ENCODE results near the gene NR6A1.

NR6A1 gene

DNA sequence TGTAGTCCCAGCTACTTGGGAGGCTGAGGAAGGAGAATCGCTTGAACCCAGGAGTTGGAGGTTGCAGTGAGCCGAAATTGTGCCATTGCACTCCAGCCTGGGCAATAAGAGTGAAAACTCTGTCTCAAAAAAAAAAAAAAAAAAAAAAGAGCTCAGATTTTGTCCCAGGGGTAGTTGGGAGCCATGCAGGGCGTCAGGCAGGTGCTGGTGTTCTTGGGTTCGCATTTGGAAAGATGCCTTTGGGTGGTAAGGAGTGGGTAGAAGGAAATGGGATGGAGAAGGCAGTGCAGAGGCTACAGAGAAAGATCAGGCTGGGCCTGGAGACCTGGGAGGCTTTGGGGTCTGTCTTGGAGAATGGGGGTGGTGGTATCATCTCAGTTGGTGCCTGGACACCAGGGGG, 297.0 kb downstream of the NR6A1 start:
- intact Hi-C loops (cut with micrococcal nuclease) = no loop called here
- Mint-ChIP-seq H3K4me3 (no peak overlapping the region), H3K4me1 (ENCODE audit: low read depth) (no peaks in the 10 kb centered on the region), H3K27me3 (peaks cover 26% of the 10 kb centered on the region), H3K9me3 (no peaks in the 10 kb centered on the region), H3K36me3 (ENCODE audit: low read depth) (no peaks in the 10 kb centered on the region), H3K27ac (no peak overlapping the region)

DNA sequence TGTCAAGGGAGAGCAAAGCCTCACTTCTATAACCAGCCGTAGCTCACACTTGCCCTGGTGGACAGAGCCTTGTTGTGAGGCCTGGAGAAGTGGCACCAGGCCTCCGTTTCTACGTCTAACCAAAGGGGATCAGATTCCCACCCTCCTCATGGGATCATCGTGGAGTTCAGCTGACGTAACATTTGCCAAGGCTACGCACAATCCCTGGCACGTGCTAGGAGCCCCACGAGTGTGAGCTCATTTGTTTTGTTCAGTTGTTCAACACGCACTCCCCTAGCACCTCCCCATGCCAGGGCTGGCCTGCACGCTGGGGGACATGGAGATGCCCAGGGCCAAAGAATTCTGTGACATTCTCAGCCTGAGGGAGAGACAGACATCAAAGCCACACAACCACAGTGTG, 297.8 kb downstream of the NR6A1 start:
- Mint-ChIP-seq H3K4me1 (ENCODE audit: low read depth) (no peaks in the 10 kb centered on the region), H3K4me3 (no peak overlapping the region), H3K36me3 (ENCODE audit: low read depth) (no peaks in the 10 kb centered on the region), H3K27me3 (peaks cover 20% of the 10 kb centered on the region), H3K9me3 (no peaks in the 10 kb centered on the region), H3K27ac (no peak overlapping the region)
- intact Hi-C loops (cut with micrococcal nuclease) = no loop called here

DNA sequence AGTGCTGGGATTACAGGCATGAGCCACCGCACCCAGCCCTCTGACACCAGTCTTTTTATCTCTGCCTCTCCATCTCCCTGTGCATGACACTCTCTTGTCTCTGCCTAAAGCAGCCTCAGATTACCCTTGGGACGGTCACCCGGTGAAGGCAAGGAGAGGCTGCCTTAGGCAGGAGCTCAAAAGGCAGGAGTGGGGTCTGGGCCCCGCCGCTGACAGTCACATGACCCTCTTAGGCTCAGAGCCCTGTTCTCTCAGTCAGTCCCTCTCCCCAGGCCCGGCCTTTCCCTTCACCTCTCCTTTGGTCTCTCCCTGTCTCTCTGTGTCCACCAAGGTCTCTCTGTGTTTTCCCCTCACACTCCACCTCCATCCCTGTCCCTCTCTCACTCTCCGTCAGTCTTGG, 298.3 kb downstream of the NR6A1 start:
- H3K4me1 Mint-ChIP-seq (ENCODE audit: low read depth) = no peaks in the 10 kb centered on the region
- no peaks in the 10 kb centered on the region for H3K36me3 Mint-ChIP-seq (ENCODE audit: low read depth)
- H3K27ac Mint-ChIP-seq = no peak overlapping the region
- peaks cover 15% of the 10 kb centered on the region for H3K27me3 Mint-ChIP-seq
- no peak overlapping the region for H3K4me3 Mint-ChIP-seq
- intact Hi-C loops (cut with micrococcal nuclease) = no loop called here
- H3K9me3 Mint-ChIP-seq = no peaks in the 10 kb centered on the region

DNA sequence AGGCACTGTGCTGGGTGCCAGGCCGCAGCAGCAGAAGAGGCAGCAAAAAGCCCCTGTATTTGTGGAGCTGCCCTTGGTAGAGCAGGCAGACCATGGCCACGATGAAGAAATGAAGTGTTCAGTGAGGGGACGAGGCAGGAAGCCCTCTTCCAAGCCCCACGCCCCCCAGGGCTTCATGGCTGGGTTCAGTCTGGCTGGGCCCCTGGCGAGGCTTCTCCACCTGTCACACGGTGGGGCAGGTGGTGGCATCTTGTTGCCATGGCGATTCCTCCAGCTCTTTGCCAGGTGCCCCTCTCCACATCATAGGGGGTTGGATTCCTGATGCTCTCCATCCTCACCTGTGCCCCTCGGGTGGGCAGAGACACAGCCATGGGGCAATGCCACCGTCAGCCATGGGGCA, 299.4 kb downstream of the NR6A1 start:
- Mint-ChIP-seq H3K36me3 (ENCODE audit: low read depth) (no peaks in the 10 kb centered on the region), H3K27ac (no peak overlapping the region), H3K27me3 (peaks cover 8% of the 10 kb centered on the region), H3K4me3 (no peak overlapping the region), H3K9me3 (no peaks in the 10 kb centered on the region), H3K4me1 (ENCODE audit: low read depth) (no peaks in the 10 kb centered on the region)
- intact Hi-C loops (cut with micrococcal nuclease) = no loop called here

DNA sequence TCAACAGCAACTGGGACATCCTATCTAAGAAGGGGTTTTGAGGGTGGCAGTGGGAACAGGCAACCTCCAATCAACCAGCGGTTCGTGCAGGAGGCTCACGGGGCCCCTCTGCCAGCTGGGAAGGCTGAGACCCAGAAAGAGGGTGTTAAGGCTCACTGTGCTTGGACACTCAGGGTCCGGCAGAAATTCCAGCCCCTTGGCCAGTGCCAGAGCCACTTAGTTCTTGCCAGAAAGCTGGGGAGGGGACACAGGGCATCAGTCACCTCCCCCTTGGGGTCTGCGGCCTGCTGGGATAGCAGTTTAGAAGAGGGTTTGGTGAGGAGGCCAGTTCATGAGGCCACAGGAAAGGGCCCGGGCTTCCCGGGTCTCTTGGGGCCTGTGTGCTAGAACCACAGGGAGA, 300.4 kb downstream of the NR6A1 start:
- intact Hi-C loops (cut with micrococcal nuclease) = no loop called here
- Mint-ChIP-seq H3K9me3 (no peaks in the 10 kb centered on the region), H3K4me1 (ENCODE audit: low read depth) (no peaks in the 10 kb centered on the region), H3K36me3 (ENCODE audit: low read depth) (no peaks in the 10 kb centered on the region), H3K27ac (no peak overlapping the region), H3K4me3 (no peak overlapping the region), H3K27me3 (peaks cover 4% of the 10 kb centered on the region)

DNA sequence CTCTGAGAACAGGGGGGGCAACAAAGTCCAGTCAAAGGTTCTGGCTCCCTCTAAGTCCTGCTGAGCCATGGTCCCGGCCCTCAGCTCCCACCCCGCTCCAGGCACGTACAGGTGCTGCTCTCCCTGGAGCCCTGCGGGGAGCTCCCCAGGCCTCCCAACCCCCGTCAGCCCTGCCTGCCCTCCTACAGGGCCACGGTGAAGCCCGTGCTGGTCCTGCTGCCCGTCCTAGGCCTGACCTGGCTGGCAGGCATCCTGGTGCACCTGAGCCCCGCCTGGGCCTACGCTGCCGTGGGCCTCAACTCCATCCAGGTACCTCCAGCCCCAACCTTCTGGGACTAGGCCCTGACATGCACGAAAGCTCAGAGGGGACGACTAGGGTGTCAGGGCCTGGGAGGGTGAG, 300.8 kb downstream of the NR6A1 start:
- Mint-ChIP-seq H3K4me3 (no peak overlapping the region), H3K9me3 (no peaks in the 10 kb centered on the region), H3K4me1 (ENCODE audit: low read depth) (no peaks in the 10 kb centered on the region), H3K27ac (no peak overlapping the region), H3K36me3 (ENCODE audit: low read depth) (no peaks in the 10 kb centered on the region), H3K27me3 (peaks cover 4% of the 10 kb centered on the region)
- intact Hi-C loops (cut with micrococcal nuclease) = no loop called here

DNA sequence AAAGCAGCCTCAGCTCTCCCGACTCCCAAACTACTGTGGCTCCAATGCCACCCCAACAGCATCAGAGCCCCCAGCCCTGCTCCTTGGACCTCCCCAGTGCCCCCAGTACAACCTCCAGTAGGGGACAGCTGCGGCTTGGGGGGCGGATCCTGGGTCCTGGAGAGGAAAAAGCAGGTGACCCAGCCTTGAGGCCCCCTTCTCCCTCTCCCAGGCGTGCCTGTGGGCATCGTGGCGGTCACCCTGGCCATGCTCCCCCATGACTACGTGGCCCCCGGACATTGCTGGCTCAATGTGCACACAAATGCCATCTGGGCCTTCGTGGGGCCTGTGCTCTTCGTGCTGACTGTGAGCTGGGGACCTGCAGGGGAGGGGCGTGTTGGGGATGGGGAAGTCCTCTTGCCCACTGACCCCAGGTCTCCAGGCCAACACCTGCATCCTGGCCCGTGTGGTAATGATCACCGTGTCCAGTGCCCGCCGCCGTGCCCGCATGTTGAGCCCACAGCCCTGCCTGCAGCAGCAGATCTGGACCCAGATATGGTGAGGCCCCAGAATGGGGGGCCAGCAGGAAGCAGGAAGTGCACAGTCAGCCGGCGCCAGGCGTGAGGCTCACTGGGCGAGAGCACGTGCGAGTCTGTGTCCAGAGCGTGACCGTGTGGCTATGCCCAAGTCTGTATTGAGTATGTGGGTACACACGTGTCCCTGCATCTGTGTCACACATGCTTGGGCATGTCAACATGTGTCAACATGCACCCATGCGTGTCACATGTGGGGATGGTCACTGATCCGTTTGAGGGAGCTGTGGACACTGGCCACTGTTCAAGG, 301.9 kb downstream of the NR6A1 start:
- H3K36me3 Mint-ChIP-seq (ENCODE audit: low read depth) = no peaks in the 10 kb centered on the region
- H3K27me3 Mint-ChIP-seq = peaks cover 6% of the 10 kb centered on the region
- H3K27ac Mint-ChIP-seq = no peak overlapping the region
- H3K4me3 Mint-ChIP-seq = no peak overlapping the region
- intact Hi-C loops (cut with micrococcal nuclease) = no loop called here
- H3K9me3 Mint-ChIP-seq = no peaks in the 10 kb centered on the region
- no peaks in the 10 kb centered on the region for H3K4me1 Mint-ChIP-seq (ENCODE audit: low read depth)

DNA sequence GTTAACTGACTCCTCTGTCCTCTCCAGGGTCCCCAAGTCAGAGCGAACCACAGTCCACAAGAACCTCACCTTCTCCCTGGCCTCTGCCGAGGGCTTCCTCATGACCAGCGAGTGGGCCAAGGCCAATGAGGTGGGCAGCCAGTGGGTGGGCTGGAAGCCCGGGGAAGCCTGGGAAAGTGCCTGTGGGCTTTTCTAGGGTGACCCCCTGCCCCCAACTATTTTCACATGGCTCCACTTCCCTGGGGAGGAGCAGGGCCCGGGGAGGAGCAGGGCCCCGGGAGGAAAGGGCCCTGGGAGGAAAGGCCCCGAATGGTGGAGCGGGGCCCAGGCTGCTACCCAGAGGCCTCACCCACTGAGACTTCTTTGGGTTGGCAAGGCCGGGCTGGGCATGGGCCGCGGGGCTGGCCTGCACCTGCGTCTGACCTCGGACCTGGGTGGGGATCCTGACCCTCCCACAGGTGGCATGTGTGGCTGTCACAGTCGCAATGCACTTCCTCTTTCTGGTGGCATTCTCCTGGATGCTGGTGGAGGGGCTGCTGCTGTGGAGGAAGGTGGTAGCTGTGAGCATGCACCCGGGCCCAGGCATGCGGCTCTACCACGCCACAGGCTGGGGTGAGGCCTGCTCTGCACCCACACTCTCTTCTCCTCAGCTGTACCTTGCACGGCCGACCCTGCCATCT, 302.9 kb downstream of the NR6A1 start:
- Mint-ChIP-seq H3K27ac (no peak overlapping the region), H3K27me3 (peaks cover 10% of the 10 kb centered on the region), H3K9me3 (no peaks in the 10 kb centered on the region), H3K4me3 (no peak overlapping the region), H3K4me1 (ENCODE audit: low read depth) (no peaks in the 10 kb centered on the region), H3K36me3 (ENCODE audit: low read depth) (no peaks in the 10 kb centered on the region)
- intact Hi-C loops (cut with micrococcal nuclease) = no loop called here

DNA sequence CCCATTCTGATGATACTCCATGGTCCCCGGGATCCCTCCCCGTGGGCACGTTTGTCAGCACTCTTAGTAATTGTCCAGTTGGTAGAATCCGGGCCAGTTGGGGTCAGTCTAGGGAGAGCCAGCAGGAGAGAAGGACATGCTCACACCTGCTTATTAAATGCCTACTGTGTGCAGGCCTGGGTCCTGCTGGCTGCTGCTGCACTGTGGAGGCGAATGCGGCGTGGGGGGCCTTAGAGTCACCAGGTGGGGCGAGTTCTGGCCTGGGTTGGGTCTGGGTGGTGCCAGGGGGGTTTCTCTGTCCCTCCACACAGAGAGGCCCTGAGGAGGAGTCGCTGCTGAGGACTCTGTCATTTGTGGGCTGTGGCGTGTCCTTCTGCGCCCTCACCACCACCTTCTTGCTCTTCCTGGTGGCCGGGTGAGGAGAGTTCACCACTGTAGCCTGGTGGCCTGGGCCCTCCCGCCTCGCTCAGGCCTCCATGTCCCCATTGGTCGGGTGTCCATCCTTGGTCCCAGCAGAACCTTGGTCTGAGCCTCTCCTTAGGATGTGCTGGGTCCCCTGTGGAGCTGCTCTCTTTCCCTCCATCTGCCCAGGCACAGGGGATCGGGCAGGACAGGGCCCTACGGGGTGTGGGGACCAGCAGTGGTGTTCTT, 303.6 kb downstream of the NR6A1 start:
- Mint-ChIP-seq H3K4me3 (no peak overlapping the region), H3K36me3 (ENCODE audit: low read depth) (no peaks in the 10 kb centered on the region), H3K9me3 (no peaks in the 10 kb centered on the region), H3K27ac (no peak overlapping the region), H3K27me3 (peaks cover 15% of the 10 kb centered on the region), H3K4me1 (ENCODE audit: low read depth) (no peaks in the 10 kb centered on the region)
- intact Hi-C loops (cut with micrococcal nuclease) = no loop called here

Data from dendritic cell treated with granulocyte-macrophage colony-stimulating factor and Interleukin-4, amounts not matched to agents 40 ng/mL and 50 ng/mL, for 4 days (primary cell).